Breast epithelium (tissue), 4 donors: ENCODE data around the gene SIN3A. TPM values are rescaled to one million over a fixed set of nuclear protein-coding genes. Genes with fewer than 3 reads are reported as not detected.
"Not testable (repeated sequence)": the region's sequence is repeated elsewhere in the genome, so short reads cannot be mapped to it uniquely, and the experiment has no call there.

ENCODE experiments used
- DNase-seq, 2 donors: peaks; one replicate each; pipeline ENCODE4 v3.0.0-alpha.2; 2019; ENCODE audit warnings: low spot score in 2 of 2
- H3K27ac ChIP-seq, 2 donors: fragments of 200-600 bp; sonication (generic) in 1 of 2; one replicate each; pipeline ENCODE4 v1.5.1; 2016 to 2019; ENCODE audit warnings: mild to moderate bottlenecking in 1 of 2
- H3K27me3 ChIP-seq, 2 donors: fragments of 200-600 bp; sonication (generic) in 1 of 2; one replicate each; pipeline versions ENCODE4 v1.5.1 to v1.6.0; 2017 to 2019; ENCODE audit warnings: control low read depth in 1 of 2, mild to moderate bottlenecking in 1 of 2
- H3K36me3 ChIP-seq: fragments of 200-600 bp; one replicate; pipeline ENCODE4 v1.5.1; 2019
- H3K4me1 ChIP-seq, 2 donors: fragments of 200-600 bp; sonication (generic); one replicate each; pipeline ENCODE4 v1.5.1; 2016 to 2019; ENCODE audit warnings: control low read depth in 1 of 2
- H3K4me3 ChIP-seq, 3 donors: fragments of 200-600 bp; sonication (generic); 1 replicate in 2 of 3; 2 replicates in 1 of 3; pipeline ENCODE4 v1.5.1; 2016 to 2019; ENCODE audit warnings: mild to moderate bottlenecking in 3 of 3, moderate library complexity in 2 of 3
- H3K9me3 ChIP-seq, 2 donors: fragments of 200-600 bp; sonication (generic) in 1 of 2; one replicate each; pipeline ENCODE4 v1.5.1; 2016 to 2019; ENCODE audit warnings: control low read depth in 1 of 2
- CTCF ChIP-seq, 3 donors: fragments of 450-650 bp; IDR thresholded peaks; one replicate each; pipeline ENCODE4 v1.5.1; 2016 to 2017; ENCODE audit warnings: antibody characterized with exemption in 3 of 3, mild to moderate bottlenecking in 3 of 3, moderate library complexity in 3 of 3
- POLR2A ChIP-seq: fragments of 450-650 bp; IDR thresholded peaks from one replicate; pipeline ENCODE4 v1.6.1; 2016; ENCODE audit warnings: antibody characterized with exemption, mild to moderate bottlenecking, moderate library complexity
- POLR2AphosphoS5 ChIP-seq, 3 donors: sonication (generic); formaldehyde crosslinking; IDR thresholded peaks; one replicate each; pipeline ENCODE4 v1.6.1; 2017; ENCODE audit warnings: antibody characterized with exemption in 3 of 3
- intact Hi-C: fragments of 100-400 bp; cut with DNase I; formaldehyde crosslinking; loops from one replicate; pipeline ENCODE4 v1.15.1; 2023; ENCODE audit warnings: low total_unique reads
- total RNA-seq, 3 donors: library from RNA; depleted of rRNA; stranded (reverse); fragments of >200 nt; gene quantifications; one replicate each; pipeline ENCODE4 v1.1.0, GENCODE V29; 2016

SIN3A gene
- total RNA-seq, 3 donors from 2014 or later: 40.2 to 66.9 (median 49.5) TPM

- Histone ChIP-seq H3K27me3 (no peaks in the 10 kb centered on the region), H3K4me1 (peaks cover 0 to 7% of the 10 kb centered on the region in 2 donors), H3K4me3 (no peak overlapping the region), H3K27ac (peak overlapping the region; percentile 11 to 42), H3K36me3 (no peaks in the 10 kb centered on the region), H3K9me3 (no peaks in the 10 kb centered on the region)
- TF ChIP-seq POLR2A: no peak
- TF ChIP-seq CTCF (IDR thresholded peaks at IDR 0.05): no peak
- TF ChIP-seq POLR2AphosphoS5 (IDR thresholded peaks at IDR 0.05): no peak
- intact Hi-C loops: no loop called here
- no peak for DNase-seq
Measured at GRCh38 chr15:75350601-75351361, 100.7 kb downstream of the SIN3A start.

GRCh38 chr15:75349851-75350588, 101.5 kb downstream of the SIN3A start:
- TF ChIP-seq POLR2AphosphoS5 (IDR thresholded peaks at IDR 0.05) (no peak), POLR2A (no peak), CTCF (IDR thresholded peaks at IDR 0.05) (no peak)
- Histone ChIP-seq H3K27me3 (no peaks in the 10 kb centered on the region), H3K4me3 (no peak overlapping the region), H3K27ac (peak overlapping the region; percentile 11 to 42), H3K36me3 (no peaks in the 10 kb centered on the region), H3K4me1 (peaks cover 0 to 7% of the 10 kb centered on the region in 2 donors), H3K9me3 (no peaks in the 10 kb centered on the region)
- intact Hi-C loops: no loop called here
- no peak for DNase-seq

- H3K4me1 ChIP-seq, H3K4me3 ChIP-seq, H3K36me3 ChIP-seq, H3K27me3 ChIP-seq, DNase-seq, intact Hi-C loops, H3K9me3 ChIP-seq, H3K27ac ChIP-seq: not testable (repeated sequence)
Measured at GRCh38 chr15:75349351-75349669, 102.2 kb downstream of the SIN3A start.

GRCh38 chr15:75348562-75349350, 102.7 kb downstream of the SIN3A start:
- H3K27me3 ChIP-seq: no peaks in the 10 kb centered on the region
- H3K27ac ChIP-seq: peak overlapping the region; percentile 72 to 73
- peak in 1 of 2 donors; percentile 60 for DNase-seq
- peak overlapping the region; percentile 73 to 99 (median 80) for H3K4me3 ChIP-seq
- no peaks in the 10 kb centered on the region for H3K36me3 ChIP-seq
- intact Hi-C loops: no loop called here
- peaks cover 0 to 7% of the 10 kb centered on the region in 2 donors for H3K4me1 ChIP-seq
- H3K9me3 ChIP-seq: no peaks in the 10 kb centered on the region
- TF ChIP-seq POLR2AphosphoS5 (IDR thresholded peaks at IDR 0.05): no peak
- TF ChIP-seq POLR2A: no peak
- no peak for TF ChIP-seq CTCF (IDR thresholded peaks at IDR 0.05)

GRCh38 chr15:75348034-75348561, 103.4 kb downstream of the SIN3A start:
- H3K36me3 ChIP-seq: no peaks in the 10 kb centered on the region
- no peak for DNase-seq
- peak overlapping the region; percentile 73 to 99 (median 80) for H3K4me3 ChIP-seq
- intact Hi-C loops: no loop called here
- H3K4me1 ChIP-seq: peaks cover 0 to 7% of the 10 kb centered on the region in 2 donors
- H3K9me3 ChIP-seq: no peaks in the 10 kb centered on the region
- TF ChIP-seq CTCF (IDR thresholded peaks at IDR 0.05) (no peak), POLR2AphosphoS5 (IDR thresholded peaks at IDR 0.05) (no peak), POLR2A (no peak)
- peak overlapping the region; percentile 72 to 73 for H3K27ac ChIP-seq
- H3K27me3 ChIP-seq: no peaks in the 10 kb centered on the region
